GM19397 (cell line): ENCODE results near the gene BACE1.

Source experiments
- ATAC-seq: cut with Tn5 transposase; IDR thresholded peaks from one replicate; pipeline ENCODE4 v1.9.1; 2021; ENCODE audit warnings: mild to moderate bottlenecking, moderate library complexity; ENCODE audit not compliant: unreplicated experiment

The BACE1 gene

DNA sequence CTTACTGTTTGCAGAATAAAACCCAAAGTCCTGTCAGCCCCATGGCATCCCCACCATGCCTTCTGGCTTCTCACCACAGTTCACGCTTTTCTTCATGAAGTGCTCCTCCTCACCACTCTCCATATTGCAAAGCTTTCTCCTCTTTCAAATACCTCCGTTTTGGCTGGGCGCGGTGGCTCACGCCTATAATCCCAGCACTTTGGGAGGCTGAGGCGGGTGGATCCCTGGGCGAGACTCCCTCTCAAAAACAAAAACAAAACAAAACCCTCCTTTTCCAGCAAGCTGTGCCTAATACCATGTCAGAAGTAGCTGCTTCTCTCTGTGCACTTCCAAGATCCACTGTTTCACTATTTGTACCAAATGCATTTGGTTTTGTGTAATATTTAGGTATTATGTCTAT is 6.7 kb downstream of the BACE1 start:
- ATAC-seq = no peak

DNA sequence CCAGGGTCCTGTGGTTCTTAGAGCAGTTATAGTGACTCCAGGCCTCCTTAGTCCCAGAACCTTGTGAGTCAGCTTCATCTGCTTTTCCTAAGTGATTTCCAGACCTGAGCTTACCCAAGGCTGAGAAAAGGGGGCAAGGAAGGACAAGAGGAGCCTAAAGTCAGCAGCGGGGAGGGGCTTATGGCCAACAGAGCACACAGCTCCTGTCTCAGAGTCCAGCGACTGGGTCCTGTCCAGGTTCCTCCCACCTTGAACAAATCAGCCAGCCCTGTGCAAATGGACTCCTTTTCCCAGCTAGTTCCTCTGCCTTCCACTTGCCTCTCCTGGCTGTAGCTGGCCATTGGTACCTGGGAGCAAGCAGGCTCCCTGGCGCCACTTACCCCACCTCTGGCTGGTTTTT is 10.9 kb downstream of the BACE1 start:
- no peak for ATAC-seq

DNA sequence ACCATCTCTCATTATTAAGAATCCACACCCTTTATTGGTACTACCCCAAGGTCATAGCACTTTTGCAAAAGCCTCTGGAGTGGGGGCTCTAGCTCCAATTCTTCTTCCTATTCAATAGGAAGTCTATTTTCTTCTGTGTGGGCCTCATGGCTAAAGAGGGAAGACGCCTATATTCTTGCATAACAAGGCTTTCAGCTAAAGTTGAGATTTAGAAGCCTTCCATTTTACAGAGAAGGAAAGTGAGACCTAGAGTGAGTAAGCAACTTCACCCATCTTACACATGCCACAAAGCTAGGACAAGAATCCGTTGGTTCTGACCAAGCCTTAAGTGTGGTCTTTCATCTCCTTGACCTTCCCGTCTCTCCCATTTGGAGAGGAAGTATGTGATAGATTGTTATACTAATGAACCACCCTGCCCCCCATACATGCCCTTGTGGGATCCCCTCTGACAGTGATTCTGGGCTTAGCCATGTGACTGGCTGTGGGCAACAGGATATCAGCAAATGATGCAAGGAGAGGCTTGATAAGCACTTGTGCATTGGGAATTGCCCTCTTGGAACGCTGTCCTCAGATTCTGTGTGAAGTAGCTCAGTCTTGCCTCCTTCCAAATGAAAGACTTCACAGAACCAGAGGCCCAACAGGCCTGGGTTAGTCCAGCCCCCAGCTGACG is 12.3 kb downstream of the BACE1 start:
- no peak for ATAC-seq

DNA sequence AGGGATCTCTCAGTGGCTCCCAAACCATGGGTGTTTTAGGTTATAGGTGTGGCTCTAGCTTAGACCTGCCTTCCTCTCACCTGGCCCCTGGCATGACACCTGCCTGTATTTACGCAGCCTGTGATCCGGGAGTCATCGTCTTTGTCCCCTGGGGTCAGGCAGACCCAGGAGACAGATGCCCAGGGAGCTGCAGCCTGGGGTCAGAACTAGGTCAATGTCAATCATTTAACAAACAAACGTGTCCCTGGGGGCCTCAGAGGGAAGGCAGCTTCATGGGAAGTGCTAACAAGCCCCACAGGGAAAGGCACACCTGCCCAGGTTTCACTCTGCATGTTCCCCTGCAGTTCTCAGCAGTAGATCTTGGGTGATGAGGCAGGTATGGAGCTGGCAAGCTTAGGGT is 13.0 kb downstream of the BACE1 start:
- ATAC-seq = no peak

DNA sequence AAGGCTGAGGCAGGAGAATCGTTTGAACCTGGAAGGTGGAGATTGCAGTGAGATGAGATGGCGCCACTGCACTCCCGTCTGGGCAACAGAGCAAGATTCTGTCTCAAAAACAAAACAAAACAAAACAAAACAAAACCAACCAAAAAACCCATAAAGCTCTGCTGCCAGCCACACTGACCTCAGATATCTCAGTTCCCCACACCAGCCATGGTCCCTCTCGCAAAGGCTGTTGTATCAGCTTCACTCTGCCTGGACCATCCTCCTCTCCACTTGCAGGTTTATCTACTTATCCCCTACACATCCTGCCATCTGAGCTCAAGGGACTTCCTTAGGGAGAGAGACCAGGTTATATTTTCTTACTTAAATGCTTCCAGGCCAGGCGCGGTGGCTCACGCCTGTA is 13.8 kb downstream of the BACE1 start:
- no peak for ATAC-seq

DNA sequence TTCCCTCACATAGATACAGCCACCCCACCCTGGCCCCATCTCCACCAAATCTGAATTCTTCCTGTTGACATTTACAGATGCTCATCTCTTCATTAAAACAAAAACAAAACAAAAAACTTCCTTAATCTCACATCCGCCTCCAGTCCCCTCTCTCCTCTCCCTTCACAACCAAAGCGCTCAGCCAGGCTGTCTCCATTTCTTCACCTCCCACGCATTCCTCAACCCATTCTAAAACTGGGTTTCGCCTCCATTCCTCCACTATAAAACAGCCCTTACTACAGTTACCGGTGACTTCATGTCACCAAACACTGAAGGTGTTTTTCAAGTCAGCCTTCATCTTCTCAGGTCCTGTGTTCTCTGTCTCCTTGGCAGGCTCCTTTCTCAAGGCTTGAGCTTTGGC is 15.3 kb downstream of the BACE1 start:
- ATAC-seq = no peak

DNA sequence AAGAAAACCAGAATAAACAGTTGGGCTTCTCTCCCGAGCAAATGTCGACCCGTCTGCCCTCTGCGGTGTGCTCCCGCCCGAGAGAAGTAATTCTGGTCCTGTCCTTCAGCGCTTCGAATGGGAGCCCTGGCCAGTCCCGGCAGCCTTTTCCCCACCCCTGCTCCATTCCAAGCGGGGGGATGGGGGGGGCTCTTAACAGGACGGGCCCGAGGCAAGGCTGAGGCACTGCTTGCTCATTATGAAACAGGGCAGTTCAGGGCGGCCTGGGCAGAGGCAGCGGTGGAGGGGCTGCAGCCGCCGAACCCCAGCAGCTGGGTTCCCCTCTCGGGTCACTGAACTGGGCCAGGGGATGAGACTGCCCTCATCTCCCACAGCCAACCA is 15.8 kb downstream of the BACE1 start:
- ATAC-seq = no peak

DNA sequence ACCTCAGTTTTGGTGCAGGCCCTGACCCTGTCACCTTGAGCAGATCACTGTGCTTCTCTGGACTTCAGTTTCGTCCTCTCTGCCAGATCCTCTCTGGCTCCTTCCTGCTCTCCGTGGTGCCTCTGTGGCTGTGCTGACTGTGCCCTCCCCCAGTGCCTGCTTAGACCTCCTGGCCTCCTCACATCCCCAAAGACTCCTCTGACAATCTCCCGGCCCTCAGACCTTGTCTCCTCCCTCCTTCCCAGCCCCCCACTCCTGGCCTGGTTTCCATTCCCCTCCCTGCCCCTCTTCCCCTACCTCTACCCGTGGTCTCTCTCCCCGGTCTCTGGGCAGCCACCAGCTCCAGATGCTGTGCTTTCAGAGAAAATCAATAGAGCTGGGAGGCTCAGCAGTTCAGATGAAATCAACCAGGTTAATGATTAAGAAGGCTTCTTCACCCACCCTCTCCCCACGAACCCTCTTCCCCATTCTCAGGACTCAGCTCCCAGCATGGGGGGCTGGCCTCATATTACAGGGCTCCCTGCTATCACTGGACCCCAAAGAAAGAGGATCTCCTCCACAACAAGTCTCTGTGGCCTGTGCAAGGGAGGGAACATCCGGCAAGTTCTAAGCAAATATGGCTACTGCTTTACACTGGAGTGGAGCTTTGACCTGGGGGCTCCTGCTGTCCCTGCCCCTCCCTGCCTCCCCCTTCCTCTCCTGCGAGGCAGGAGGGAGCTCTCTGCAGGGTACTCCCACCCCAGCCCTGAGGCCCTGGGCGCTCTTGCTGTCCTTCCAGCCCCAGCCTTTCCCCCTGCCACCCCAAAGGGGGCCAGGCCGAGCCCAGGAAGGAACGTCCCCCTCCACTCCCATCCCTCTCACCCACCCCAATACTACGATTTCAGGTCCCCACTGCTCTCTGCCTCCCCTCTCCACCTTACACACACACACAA is 16.4 kb downstream of the BACE1 start:
- ATAC-seq = no peak

DNA sequence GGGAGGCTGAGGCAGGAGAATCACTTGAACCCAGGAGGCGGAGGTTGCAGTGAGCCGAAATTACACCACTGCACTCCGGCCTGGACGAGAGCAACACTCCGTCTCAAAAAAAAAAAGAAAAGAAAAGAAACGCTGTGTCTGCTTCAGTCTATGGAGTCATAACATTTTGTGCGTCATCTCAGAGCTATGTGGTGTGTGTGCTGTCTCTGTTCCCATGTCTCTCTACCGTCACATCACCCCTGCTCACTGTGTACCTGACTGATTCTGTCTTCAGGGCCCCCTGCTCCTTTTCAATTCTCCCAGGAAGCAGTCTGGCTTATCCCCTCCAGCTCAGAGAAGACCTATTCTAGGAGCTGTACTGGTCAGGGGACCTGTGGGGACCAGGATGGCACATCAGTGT is 17.9 kb downstream of the BACE1 start:
- ATAC-seq = no peak

DNA sequence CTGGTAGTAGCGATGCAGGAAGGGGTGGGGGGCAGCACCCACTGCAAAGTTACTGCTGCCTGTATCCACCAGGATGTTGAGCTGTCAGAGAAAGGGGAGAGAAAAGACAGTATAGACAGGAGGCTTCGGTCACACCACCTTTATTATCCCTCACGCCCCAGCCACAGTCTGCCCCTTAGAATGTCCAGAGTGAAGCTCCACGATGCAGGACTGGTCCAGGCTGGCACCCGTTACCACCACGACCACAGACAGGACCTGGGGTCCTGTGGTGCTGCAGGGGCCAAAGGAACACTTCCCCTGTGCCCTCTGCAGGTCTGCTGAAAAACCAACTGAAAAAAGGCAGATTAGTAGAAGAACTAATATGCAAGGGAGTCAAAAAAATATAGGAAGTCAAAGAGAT is 19.2 kb downstream of the BACE1 start:
- ATAC-seq = no peak

DNA sequence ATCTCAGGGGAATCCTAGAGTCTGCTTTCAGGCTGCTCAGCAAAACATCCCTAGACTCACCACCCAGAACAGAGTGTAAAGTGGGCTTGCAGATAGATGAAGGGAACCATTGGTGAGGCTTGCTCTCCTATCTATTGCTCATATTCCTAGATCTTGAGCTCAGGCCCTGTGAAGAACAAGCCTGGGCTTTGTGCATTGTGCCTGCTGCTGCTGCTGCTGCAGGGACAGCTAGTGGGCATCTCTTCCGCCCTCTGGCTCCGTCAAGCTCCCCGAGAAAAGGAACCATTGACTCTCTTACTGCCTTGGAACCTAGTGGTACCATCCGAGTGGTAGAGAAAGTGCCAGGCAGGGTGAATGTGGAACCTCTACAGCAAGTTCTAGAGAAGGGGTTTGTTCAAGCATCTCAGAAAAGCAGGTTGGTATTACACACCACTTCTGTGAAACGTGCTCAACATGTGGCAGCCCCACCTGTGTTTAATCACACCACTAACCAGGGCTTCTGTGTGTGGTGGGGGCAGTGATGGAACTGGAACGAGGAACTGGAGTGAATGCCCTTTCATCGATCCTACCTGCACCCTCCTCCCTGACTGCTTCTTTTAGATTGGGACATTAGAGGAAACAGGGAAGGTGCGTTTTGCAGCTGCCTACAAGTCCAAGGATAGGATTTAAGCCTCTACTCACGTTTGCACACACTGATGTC is 20.5 kb downstream of the BACE1 start:
- ATAC-seq = no peak

DNA sequence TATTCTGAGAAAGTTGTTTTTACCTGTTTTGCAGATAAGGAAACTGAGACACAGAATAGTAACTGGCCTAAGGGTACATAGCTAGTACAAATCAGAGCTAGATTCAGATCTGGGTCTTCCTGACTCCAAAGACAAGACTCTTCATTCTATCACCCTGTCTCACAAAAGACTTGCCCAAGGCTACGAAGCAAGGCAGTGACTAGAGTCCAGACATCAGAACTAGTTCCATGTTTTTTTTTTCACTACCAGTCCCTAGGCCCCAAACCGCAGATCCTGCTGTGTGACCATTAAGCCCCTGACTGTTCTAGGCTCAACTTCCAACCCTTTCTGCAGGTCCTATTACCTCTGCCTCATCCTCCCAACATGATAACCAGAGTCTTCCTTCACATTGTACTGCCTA is 23.4 kb downstream of the BACE1 start:
- ATAC-seq = no peak

DNA sequence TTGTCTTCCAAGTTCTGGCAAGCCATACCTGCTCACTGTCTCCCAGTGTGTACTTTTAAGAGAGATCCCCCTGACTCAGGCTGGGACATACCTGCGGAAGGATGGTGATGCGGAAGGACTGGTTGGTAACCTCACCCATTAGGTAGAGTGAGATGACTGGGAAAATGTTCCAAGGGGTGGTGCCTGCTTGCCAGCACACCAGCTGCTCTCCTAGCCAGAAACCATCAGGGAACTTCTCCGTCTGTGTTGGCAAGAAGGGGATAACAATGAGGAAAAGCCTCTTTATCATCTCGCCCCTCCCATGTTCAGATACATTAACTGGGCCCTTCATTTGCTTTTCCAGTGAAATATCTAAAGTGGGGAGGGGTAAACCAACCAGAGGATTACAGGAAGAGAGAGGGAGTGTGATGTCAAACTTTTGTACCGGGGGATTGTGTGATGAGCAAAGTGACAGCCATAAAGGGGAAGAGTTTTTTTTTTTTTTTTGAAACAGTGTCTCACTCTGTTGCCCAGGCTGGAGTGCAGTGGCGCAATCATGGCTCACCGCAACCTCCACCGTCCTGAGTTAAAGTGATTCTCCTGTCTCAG is 25.2 kb downstream of the BACE1 start, which contains the start of gene BACE1-AS:
Gene BACE1-AS, plus strand, starts transcription at position 538 of the 588 bp plus-strand sequence.
- ATAC-seq = no peak

DNA sequence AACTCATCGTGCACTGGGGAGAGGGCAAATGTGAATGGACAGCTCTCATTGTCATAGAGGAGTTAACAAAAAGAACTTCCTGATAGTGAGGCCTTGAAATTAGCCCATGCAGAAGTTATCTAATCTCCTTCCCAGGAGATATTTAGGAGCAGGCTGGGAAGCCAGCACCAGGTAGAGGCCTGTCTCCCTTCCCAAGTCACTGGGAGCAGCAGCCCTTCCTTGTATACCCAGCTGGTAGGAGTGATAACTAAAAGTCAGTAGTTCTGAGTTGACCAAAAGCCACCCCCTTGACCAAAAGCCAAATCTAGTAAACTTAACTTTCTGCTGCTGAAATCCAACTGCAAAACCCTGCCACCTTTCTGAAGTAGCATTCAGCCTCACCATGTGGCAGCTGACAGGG is 26.3 kb downstream of the BACE1 start:
- ATAC-seq = no peak

DNA sequence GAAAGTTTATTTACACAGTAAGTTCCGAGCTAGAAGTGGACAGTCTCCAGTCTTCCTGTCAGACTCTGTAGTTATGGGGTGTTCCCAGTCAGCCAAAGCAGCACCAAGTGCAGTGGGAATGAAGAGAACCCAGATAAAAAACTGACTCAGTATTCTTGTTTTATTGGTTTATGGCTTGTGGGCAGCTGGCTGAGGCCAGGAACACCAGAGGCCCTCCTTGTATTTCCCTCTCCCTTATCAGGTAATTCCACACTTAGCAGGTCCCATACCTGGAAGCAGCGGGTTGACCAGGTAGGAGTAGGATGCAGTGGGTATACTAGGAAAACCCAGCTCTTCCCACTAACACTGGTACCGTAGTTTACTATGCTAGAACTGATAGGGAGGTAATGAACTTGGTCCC is 28.4 kb downstream of the BACE1 start:
- ATAC-seq = no peak

DNA sequence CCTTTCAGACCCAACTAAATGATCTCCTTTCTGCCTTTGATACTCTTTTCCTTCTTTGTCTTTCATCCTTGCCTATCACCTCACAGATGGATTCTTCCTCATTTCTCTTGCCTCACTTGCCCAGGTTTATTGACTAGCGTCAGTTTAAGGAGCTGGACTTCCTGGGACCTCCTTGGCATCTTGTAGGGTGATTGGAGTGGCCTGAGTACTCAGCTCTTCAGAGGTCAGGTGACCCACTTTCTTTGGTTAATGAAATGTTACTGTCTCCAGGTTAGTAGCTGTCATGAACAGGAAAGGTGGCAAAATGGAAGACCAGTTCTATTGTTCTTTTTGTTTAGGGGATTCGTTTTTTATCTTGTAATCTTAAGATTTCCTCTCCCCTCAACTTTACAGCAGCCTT is 29.5 kb downstream of the BACE1 start:
- ATAC-seq = no peak

DNA sequence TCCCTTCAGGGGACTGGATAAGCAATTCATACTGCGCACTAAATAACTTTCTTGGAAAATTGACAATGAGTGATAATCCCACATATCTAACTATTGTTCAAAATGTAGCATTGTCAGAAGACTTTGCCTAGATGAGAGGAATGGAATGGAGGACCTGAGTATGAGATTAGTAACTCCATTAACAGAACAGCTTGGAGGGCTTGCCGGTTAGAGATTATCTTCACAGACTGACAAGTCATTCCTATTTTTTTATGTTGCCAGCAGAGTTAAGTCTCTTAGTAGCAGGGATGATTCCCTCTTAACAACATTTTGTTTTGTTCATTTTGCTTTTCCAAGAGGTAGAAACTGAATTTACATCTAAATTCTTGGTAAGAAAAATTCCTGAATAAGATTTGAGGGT is 32.0 kb downstream of the BACE1 start:
- no peak for ATAC-seq

DNA sequence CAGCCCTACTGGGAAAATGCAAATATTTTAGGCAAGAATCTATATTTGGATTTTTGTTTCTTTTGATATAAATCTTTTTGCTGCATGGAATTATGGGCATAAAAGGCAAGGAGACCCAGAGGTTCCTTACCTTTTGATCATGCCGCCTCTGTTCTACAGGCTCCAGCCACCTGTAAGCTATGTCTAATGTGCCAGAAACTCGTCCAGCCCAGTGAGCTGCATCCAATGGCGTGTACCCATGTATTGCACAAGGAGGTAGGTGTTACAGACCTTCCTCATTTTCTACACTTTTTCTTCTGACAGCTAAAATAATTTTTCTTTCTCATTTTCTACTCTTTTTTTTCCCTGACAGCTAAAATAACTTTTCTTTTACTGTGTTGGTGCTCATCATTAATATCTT is 33.1 kb downstream of the BACE1 start:
- no peak for ATAC-seq

DNA sequence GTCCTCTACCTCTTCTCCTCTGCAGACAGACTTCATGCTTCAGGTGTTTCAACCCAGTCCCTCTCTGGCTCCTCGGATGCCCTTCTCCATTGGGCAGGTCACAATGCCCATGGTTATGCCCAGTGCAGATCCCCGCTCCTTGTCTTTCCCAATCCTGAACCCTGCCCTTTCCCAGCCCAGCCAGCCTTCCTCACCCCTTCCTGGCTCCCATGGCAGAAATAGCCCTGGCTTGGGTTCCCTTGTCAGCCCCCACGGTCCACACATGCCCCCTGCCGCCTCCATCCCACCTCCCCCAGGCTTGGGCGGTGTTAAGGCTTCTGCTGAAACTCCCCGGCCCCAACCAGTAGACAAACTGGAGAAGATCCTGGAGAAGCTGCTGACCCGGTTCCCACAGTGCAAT is 34.2 kb downstream of the BACE1 start:
- no peak for ATAC-seq

DNA sequence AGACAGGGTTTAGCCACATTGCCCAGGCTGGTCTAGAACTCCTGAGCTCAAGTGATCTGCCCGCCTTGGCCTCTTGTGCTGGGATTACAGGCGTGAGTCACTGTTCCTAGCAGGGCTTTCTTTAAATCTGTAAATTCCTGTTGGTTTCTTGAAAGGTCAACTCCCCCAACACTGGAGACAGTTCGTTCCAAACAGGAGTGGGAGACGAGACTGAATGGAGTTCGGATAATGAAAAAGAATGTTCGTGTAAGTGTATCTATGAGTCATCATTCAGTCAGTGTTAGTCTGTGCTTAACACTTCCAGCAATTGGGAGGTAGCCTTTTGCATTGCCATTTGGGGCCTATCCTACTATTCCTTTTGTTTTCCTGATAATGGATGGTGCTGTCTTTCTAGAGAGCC is 34.9 kb downstream of the BACE1 start:
- no peak for ATAC-seq

DNA sequence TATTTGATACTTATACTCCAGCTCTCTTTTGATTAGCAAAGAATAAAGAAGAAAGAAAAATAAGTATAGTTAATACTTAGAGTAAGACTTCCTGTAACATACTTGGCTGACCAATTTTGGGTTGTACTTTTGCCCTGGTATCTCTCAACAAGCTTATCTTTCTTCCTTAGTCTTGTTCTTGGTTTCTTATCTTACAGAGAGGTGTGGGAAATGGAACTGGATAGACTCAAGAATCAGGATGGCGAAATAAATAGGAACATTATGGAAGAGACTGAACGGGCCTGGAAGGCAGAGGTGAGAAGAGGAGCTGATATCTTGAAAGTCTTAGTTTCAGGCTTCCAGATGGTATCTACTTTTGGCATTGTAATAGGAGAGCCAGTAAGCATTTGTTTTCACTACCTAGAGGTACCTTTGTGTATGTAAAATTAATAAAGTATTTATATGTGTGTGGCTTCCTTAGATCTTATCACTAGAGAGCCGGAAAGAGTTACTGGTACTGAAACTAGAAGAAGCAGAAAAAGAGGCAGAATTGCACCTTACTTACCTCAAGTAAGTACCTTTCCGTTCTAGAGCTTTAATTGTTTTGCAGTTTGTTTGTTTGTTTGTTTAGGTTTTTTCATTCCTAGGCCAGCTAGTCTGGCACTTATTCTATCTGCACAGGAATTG is 36.2 kb downstream of the BACE1 start:
- ATAC-seq = no peak
